ENCODE data around the gene KLHL24.
"Not testable (repeated sequence)": the region's sequence is repeated elsewhere in the genome, so short reads cannot be mapped to it uniquely, and the experiment has no call there.

KLHL24 gene

DNA sequence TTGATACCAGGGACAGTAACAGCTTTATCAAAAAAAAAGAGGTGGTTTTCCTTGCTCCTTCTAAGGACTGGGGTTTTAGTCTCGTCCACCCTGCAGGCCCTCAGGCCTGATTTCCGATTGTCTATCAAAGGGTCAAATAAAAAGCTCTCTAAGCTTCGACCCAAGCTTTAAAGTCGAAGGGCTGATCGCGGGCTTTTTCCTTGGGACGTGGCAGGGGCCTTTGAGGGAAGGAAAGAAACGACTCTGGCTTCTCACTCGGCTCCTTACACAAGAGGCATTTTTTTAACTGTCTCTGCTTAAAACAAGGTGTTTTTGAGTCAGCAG lies 354 bp upstream of the KLHL24 start:
- DNase-seq = no peak

DNA sequence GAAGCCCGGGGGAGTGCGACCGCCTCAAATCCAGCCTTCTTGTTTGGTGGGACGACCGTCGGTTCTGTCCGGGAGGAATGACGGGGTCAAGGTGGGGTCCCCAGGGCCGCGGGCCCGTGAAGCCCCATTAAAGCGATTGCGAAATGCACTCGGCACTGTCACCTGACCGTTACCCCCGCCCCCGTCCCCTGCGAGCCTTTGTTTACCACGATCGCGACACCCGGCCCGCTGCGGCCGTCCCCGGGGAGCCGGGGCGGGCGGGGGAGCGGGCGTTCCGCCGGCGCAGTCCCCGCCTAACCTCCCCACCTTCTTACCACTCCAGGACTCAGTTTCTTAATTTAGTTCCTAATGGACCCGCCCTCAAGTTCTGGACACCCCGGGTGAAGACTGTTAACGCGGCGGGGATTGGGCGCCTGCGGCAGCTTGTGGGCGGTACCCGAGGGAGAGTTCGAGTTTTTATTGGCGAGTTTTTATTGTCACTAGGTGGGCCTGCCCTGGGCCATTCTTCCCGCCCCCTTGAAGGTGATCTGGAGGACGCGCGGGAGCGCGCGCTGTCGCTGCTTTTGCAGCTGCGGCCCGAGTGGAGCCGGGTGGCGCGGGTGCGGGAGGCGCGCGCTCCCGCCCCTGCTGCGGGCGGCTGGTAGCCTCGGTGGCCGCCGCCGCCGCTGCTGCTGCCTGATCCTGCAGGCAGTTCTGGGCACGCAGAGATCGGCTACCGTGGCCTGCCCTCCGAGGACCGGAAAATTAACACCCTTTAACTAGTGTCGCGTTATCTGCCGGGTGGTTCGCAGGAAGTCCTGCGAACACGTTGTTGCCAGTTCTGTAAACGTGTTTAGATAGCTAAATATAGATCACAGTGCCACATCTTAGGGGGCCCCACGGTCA lies 1.0 kb downstream of the KLHL24 start:
- peak; percentile 53 for DNase-seq

DNA sequence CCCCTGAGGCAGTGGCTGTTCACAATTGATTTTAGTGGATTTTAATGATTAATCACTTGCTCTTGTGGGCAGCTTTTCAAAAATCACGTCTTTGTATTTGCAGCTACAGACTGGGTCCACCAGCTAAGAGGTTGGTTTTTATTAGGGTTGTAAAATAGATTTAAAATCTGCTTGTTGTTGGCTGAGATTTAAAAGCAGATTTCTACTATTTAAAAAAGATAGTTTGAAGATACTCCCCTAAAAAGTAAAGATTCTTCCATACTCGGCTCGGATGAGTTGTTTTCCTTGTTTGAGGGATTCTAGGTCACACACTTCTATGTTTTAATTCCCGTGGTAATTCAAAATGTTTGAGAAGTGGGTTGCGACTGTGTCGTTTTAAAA lies 1.7 kb downstream of the KLHL24 start:
- DNase-seq = no peak

- not testable (repeated sequence) for DNase-seq
Observed at GRCh38 chr3:183637633-183638032, 2.2 kb downstream of the KLHL24 start.

- no peak for DNase-seq
Observed at GRCh38 chr3:183638101-183638852, 2.9 kb downstream of the KLHL24 start.

GRCh38 chr3:183640635-183641034 lies 5.2 kb downstream of the KLHL24 start:
- not testable (repeated sequence) for DNase-seq

- no peak for DNase-seq
Observed at GRCh38 chr3:183641882-183642281, 6.5 kb downstream of the KLHL24 start.

DNA sequence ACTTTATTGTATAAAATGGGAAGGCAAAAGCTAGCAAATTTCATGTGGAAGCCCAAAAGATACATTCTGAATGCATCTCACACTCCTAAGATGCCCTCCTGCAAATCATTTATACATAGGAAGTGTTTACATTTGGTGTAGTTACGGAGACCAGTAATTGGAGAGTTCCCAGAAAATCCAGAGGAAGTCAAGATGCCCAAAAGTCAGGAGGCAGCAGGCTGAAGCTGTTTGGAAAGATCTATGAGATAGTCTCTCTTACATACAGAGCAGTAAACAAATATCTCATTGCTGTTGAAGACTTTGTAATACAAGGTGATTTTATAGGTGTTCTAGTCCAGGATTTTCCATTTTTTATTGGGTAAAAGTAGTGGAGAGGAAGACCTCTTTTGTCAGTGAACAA lies 8.8 kb downstream of the KLHL24 start:
- DNase-seq = no peak

DNA sequence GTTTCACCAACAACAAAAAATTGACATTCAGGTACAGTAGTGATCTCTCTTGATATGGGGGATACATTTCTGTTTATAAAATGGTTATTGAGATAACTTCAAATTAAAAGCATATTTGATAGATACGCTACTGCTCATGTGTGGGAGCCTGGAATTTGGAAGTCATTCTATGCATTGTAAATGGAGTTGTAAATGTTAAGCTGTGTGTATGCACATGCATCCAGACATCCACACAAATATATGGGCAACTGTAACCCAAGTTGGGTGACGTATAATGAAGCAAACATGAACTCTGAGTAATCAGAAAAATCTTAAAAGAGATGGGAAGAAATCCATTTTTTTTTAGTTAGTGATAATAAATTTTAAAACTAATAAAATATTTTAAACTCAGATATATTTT lies 9.8 kb downstream of the KLHL24 start:
- no peak for DNase-seq

GRCh38 chr3:183650554-183650953 lies 15.1 kb downstream of the KLHL24 start:
- no peak for DNase-seq

GRCh38 chr3:183653209-183654064 lies 18.0 kb downstream of the KLHL24 start:
- no peak for DNase-seq

DNA sequence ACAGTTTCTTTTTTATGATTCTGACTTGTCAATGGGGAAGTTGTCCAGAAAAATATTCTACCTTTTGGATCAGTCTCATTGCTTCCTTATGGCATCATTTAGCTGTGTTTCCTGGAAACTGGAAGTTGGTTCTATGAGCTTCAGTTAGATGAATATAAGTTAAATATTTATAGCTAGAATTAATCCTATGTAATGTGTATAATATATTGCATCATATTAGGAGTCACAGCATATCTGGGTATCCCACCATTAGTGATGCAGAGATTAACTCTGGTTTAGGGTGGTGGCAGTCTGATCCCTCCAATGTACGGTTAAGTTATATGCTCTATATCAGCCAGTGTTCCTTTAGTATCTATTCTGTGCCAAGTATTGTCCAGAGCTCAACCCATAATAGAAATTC lies 19.3 kb downstream of the KLHL24 start:
- DNase-seq = no peak

DNA sequence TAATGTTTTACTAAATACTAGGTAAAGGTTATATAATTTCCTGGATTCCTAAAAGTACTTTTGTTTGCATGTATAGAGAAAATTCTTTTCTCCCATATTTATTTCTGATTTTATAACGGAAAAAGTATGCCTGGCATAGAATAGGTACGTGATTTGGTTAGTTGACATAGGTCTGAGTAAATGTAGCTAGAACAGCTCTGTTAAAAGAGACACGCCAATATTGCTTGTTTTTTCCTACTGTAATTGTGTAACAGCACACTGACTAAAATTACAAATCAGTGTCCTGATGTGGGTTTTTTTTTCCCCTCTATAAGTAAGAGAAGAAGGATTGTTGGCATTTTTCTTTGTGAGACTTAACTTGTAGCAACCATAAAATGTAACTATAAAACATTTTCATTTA lies 26.7 kb downstream of the KLHL24 start:
- no peak for DNase-seq

DNA sequence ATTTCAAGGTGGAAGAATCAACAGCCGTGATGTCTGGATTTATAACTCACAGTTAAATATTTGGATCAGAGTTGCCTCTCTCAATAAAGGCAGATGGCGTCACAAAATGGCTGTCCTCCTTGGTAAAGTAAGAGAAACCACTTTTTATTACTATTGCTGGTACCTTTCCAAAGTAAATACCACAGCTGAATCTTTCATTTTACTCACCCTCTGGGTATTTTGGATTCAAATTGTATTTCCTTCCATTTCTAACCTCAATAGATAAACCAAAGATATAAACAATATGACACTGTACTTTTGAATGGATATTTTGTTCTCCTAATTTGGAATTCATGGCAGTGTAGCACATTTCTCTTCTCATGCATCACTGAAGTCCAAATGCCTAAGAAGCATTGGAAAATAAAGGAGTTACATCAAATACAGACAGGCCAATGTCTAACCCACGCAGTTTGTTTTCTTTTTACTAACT lies 29.5 kb downstream of the KLHL24 start:
- no peak for DNase-seq

- DNase-seq = no peak
Observed at GRCh38 chr3:183680061-183680460, 44.6 kb downstream of the KLHL24 start.

DNA sequence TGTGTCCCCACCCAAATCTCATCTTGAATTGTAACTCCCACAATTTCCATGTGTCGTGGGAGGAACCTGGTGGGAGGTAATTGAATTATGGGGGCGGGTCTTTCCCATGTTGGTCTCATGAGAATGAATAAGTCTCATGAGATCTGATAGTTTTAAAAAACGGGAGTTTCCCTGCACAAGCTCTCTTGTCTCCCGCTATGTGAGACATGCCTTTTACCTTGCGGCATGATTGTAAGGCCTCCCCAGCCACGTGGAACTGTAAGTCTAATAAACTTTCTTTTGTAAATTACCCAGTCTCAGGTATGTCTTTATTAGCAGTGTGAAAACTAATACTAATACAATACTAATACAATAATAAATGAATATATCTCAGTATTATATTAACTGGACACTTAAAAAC lies 52.3 kb downstream of the KLHL24 start:
- no peak for DNase-seq

GRCh38 chr3:183688874-183689273 lies 53.5 kb downstream of the KLHL24 start:
- DNase-seq = no peak

DNA sequence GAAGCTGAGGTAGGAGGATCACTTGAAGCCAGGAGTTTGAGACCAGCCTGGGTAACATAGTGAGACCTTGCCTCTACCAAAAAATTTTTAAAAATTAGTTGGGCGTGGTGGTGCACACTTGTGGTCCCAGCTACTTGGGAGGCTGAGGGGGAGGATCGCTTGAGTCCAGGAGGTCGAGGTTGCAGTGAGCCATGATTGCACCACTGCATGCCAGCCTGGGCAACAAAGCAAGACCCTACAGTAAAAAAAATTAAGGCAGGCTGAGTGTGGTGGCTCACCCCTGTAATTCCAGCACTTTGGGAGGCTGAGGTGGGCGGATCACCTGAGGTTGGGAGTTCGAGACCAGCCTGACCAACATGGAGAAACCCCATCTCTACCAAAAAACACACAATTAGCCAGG lies 54.2 kb downstream of the KLHL24 start:
- DNase-seq = not testable (repeated sequence)

DNA sequence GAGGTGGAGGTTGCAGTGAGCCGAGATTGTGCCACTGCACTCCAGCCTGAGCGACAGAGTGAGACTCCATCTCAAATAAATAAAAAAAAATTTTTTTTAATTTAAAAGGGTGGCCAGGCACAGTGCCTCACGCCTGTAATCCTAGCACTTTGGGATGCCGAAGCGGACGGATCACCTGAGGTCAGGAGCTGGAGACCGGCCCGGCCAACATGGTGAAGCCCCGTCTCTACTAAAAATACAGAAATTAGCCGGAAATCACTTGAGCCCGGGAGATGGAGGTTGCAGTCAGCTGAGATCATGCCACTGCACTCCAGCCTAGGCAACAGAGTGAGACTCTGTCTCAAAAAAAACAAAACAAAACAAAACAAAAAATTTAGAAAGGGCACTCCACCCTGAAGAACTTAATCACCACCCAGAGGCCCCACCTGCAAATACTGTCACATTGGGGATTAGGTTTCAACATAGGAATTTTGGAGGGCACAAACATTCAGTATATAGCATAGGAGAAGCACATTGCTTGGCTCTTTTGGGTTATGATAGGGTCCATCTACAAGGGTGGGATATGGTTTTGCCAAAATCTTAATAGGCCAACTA lies 55.1 kb downstream of the KLHL24 start:
- DNase-seq = no peak

- DNase-seq = no peak
Observed at GRCh38 chr3:183692436-183692835, 57.0 kb downstream of the KLHL24 start.

GRCh38 chr3:183695569-183696364 lies 60.3 kb downstream of the KLHL24 start:
- DNase-seq = no peak

DNA sequence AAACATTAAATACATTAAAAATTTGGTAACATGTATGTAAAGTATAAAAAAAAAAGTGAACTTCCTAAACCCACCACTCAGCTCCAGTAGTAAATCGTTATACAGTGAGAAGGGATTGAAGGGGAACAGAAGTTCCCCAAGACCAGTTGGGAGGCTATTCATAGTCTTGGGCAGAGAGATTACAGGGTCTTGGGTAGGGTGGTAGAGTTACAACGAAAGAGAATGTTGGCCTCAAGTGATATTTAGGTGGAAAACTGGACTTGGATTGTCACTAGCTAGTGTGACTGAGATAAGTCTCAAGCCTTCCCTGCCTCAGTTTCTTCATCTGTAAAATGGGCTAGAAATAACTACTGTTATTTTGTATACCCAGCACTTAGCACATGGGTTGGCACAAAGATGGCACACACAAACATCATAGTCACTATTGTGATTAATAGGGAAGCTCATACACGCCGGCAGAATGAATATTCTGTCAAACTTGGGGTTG lies 61.7 kb downstream of the KLHL24 start:
- DNase-seq = no peak

All from 8988T (cell line).